SW480 (cell line): ENCODE measurements around the gene FIP1L1.
A peak's percentile ranks its signal among the peaks of the same experiment; 100 is the strongest.
"Not testable (repeated sequence)": the region's sequence is repeated elsewhere in the genome, so short reads cannot be mapped to it uniquely, and the experiment has no call there.

Experiments
- DNase-seq: peaks from one replicate; pipeline ENCODE4 v3.0.0-alpha.2; 2016; ENCODE audit warnings: low spot score

FIP1L1 gene

GRCh38 chr4:53377319-53378170, at the start of gene FIP1L1:
FIP1L1 (plus strand) TSS chr4:53377641; CDS start chr4:53377839, 198 bp downstream.
- DNase-seq = peak; percentile 86

GRCh38 chr4:53334916-53335315, 42.5 kb upstream of the FIP1L1 start:
- not testable (repeated sequence) for DNase-seq

- DNase-seq = not testable (repeated sequence)
Observed at GRCh38 chr4:53340145-53340544, 37.3 kb upstream of the FIP1L1 start.

DNA sequence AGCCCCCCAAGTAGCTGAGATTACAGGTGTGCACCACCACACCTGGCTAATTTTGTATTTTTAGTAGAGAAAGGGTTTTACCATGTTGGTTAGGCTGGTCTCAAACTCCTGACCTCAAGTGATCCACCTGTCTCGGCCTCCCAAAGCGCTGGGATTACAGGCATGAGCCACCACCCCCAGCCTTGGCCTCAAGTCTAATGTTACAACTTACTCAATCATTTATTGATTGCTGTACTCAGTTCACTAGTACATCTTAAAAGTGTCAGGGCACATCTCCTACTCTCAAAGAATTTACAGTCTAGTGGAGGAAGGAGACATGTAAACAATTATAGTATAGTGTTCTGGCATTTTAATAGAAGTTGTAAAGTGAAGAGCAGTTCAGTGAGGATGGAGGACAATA, 31.0 kb upstream of the FIP1L1 start:
- DNase-seq = not testable (repeated sequence)

DNA sequence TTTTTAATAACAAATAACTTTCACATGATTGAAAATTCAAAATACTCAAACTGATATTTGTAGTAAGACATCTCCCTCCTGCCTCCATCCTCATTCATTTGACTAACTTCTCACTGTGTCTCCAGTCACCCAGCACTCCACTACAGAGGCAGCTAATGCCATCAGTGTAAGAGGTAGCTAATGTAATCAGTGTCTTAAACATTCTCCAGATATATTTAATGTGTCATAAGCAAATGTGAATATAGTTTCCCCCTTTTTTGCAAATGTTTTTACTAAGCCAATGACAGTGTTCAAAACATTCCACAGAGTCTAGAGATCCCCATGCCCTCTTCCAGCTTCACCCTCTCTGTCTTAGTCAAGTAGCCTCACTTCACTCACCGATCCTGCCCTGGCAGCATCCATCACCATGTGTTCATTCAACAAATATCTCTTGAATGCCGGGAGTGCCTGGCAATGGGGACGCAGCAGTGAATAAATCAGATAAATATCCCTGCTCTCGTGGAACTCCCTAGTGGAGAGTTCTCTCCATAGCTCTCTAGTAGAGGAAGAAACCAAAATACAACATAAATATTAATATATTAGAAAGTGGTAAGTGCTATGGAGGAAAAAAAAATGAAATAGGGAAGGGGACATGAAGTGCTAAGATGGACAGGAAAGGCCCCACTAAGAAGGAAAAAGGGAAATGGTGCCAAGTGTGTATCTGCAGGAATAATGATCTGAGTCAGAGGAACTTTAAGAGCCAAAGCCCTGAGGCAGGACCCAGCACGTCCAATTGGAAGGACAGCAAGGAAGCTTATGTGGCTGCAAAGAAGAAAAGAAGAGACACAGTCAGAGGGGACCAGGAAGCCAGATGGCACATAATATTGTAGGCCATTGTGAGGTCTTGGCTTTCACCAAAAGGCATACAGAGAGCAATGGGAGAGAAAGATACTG, 30.3 kb upstream of the FIP1L1 start:
- no peak for DNase-seq

DNA sequence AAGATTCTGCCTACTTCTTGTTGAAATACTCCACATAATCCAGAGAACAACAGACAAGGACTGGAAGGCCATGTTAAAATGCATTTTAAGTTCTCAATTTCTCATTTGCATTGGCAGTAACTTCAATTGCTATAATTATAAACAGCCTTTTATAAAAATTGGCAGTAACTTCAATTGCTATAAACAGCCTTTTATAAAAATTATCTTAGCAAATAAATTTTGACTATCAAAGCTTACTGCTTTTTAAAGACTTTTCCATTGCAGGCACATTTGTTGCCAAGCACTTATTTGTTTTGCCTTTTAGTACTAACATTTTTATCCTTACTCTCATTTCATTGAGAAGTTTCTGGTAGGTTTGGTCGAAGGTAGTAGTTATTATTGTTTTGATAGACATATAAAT, 29.4 kb upstream of the FIP1L1 start:
- no peak for DNase-seq

GRCh38 chr4:53349091-53349491, 28.4 kb upstream of the FIP1L1 start:
- no peak for DNase-seq

- DNase-seq = no peak
Observed at GRCh38 chr4:53354012-53354722, 23.3 kb upstream of the FIP1L1 start.

- no peak for DNase-seq
Observed at GRCh38 chr4:53355930-53356521, 21.4 kb upstream of the FIP1L1 start.

- no peak for DNase-seq
Observed at GRCh38 chr4:53361451-53361850, 16.0 kb upstream of the FIP1L1 start.

GRCh38 chr4:53362093-53362492, 15.3 kb upstream of the FIP1L1 start:
- no peak for DNase-seq

- no peak for DNase-seq
Observed at GRCh38 chr4:53364624-53365023, 12.8 kb upstream of the FIP1L1 start.

GRCh38 chr4:53365121-53365485, 12.3 kb upstream of the FIP1L1 start:
- peak; percentile 25 for DNase-seq

- DNase-seq = peak; percentile 94
Observed at GRCh38 chr4:53365486-53366300, 11.7 kb upstream of the FIP1L1 start, which contains the start of gene SCFD2. SCFD2 (minus strand) TSS chr4:53366061.

- no peak for DNase-seq
Observed at GRCh38 chr4:53366301-53366716, 11.1 kb upstream of the FIP1L1 start.

- DNase-seq = no peak
Observed at GRCh38 chr4:53367721-53368120, 9.7 kb upstream of the FIP1L1 start.

DNA sequence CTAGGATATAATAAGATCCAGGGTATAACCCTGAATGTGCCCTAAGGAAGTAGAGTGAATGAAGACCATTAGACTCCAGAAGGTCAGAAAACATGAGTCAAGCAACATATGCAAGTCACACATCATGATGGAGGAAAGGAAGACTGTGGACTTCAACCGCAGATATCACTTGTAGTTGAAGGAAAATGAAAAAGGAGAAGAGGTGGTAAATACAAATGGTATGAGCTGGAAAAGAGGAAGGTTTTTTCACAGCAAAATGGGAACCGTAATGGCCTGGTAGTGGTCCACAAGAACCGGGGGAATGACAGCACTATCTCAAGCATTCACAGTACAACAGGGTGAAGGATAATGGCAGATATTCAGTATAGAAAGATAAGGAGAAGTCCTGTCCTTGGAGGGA, 6.4 kb upstream of the FIP1L1 start:
- DNase-seq = no peak

DNA sequence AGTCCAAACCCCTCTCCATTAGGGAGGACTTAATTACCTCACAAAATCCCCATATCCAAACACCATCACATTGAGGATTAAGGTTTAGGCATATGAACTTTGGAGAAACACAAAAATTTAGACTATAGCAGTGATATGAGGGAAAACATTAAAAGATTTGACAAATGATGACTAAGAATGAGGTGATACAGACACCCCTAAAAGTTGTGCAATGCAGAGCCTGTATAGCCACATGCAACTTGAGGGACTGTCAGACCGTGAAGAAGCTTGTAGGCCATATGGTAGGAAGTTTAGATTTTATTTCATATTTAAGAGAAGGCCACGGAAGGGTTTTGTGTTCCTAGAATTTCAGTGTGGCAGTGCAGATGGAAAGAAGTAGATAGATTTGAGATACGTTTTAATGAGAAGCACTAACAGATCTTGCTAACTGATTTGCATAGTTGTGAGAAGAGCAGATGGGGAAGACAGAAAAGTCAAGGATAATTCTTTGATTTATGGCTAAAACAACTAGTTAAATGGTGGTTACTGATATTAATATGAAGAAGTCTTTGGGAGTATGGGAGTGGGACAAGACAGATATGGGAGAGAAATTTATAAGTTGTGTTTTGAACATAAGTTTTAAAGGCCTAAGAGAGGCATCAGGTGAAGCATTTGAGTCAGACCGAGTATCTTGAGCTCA, 5.5 kb upstream of the FIP1L1 start:
- DNase-seq = no peak

DNA sequence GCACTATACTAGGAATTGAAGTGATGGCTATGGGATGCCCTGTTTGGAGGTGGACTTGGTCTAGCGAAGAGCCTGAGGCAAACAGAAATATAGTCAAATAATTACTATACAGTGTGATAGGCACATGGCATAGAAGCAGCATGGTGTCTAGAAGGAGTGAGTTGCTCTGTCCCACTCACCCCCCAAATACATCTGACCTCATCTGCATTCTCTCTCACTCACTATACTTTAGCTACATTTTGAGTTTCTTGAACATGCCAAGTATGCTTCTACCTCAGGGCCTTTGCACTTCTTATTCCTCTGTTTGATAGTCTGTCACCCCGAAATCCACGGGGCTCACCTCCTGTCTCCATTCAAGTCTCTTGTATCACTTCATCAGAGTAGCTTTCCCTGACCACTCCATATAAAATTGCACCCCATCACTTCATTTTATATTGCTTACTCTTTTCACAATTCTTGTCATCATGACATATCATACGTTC, 2.6 kb upstream of the FIP1L1 start:
- no peak for DNase-seq

- no peak for DNase-seq
Observed at GRCh38 chr4:53376900-53377299, 541 bp upstream of the FIP1L1 start.
